ENCODE results near the gene CUTA.

The CUTA gene

GRCh38 chr6:33420491-33421343, 2.8 kb upstream of the CUTA start:
- peak; percentile 31 for DNase-seq

DNA sequence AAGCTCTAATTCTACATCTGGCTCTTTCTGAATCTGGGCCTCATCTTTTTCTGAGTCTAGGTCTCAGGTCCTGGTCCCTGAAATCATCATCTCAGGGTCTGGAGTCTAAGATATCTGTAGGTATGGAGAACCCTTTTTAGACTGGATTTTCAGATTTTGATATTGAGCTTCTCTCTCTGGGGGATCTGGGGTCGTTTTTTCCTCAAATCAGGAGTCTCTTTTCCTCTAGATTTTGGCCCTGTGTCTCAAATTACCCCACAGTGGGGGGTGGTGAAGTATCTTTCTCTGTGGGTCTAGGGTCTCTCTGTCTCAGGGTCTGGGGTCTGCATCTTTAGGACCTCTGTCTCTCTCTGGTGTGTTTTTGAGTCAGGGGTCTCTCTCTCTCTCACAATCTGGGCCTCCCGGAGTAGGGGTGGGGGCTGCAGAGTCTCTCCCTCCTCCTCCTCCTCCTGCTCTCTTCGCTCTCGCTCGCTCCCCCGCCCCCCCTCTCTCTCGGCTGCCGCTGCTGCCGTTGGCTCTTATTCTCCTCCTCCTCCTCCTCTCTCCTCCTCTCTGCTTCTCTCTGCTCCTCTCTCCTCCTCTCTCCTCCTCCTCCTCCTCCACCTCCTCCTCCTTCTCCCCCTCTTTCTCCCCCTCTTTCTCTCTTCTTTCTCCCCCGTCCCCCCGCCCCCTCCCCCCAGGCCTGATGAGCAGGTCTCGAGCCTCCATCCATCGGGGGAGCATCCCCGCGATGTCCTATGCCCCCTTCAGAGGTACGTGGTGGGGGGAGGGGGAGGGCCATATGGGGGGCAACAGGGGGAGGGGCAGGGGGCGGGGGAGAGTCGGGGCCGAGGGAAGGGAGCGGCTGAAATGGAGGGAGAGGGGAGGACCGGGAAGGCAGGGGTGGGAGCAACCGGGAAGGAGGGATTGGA, 1.9 kb upstream of the CUTA start, which contains the start of gene SYNGAP1:
Gene SYNGAP1, plus strand, starts transcription at position 486 of the 911 bp plus-strand sequence. Its CDS starts 200 bp downstream, at position 686.
- DNase-seq, result peak; percentile 72

DNA sequence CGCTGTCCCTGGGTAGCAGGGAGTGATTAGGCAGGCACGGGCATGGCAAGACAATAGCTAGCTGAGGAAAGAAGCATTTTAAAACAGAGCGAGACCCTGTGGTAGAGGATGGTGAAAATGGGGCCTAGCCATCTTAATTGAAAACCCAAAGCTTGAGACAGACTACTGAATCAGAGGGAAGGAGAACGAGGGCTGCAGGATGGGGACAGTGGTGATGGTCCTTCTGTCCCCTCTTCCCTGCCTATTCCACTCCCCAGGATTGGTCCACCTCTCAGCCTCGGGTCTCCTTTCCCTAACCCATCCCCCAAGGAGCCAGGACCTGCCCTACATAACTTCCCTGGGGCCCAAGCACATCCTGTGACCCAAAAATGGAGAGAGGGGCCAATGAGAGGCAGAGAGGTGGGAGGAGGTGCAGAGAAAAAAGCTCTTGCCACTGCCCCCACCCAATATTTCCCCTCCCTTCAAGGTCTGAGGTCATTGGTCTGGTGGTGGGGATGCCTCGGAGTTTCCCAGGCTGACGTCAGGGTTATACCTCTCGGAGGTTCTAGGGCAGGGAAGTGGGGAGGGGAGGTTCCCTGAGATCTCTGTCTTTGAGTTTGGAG, 884 bp upstream of the CUTA start:
- DNase-seq, result peak; percentile 79

- no peak for DNase-seq
Observed at GRCh38 chr6:33417128-33417902, 592 bp downstream of the CUTA start.

GRCh38 chr6:33416386-33417127, 1.4 kb downstream of the CUTA start:
- no peak for DNase-seq

GRCh38 chr6:33415831-33416230, 2.1 kb downstream of the CUTA start:
- no peak for DNase-seq

DNA sequence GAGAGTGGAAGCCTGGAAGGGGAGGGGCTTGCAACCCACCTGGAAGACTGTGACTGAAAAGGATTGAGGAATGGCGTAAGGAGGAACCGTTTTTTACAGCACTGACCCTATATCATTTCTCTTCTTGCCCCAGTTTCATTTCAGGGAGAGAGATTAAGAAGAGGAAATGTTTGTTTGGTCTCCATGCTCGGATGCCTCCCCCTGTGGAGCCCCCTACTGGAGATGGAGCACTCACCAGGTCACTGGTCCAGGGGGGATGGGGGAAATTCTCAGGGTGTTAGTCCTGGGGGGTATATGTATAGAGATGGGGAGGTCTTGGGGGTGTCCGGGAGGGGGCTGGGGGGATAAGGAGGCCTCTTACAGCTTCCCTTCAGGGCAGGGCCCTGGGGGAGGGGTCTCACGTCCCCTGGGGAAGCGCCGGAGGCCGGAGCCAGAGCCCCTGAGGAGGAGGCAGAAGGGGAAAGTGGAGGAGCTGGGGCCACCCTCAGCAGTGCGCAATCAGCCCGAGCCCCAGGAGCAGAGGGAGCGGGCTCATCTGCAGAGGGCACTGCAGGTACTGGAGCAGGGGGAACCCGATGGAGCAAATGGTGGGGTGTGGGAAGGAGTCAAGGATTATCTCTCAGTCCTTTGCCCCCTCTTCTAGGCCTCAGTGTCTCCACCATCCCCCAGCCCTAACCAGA, 3.2 kb downstream of the CUTA start:
- DNase-seq, result no peak

- DNase-seq, result no peak
Observed at GRCh38 chr6:33413241-33414120, 4.4 kb downstream of the CUTA start.

DNA sequence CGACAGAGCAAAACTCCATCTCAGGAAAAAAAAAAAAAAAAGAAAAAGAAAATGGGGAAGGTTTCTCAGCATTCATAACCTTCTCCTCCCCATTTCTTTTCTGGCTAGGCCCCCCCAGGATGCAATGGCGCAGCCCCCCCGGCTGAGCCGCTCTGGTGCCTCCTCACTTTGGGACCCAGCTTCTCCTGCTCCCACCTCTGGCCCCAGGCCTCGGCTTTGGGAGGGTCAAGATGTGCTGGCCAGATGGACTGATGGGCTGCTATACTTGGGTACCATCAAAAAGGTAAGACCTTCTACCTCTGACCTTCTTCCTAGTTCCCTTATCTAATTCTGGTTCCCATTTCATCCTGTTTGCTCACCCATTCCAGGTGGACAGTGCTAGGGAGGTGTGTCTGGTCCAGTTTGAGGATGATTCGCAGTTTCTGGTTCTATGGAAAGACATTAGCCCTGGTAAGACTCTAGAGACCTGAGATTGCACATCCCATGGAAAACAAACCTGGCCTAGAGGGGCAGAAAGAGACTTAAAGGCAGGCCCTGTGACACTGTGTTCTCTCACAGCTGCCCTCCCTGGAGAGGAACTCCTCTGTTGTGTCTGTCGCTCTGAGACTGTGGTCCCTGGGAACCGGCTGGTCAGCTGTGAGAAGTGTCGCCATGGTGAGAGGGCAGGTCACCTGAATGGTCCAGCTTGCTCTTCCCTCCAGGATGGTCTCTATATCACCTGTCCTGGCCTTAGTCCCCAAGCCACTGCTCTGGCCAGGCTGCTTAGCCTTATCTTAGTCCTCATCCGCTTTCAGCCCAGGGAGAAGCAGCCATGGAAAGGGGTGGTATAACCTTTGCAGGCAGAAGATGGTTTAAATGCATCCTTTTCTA, 5.5 kb downstream of the CUTA start:
- DNase-seq, result no peak

DNA sequence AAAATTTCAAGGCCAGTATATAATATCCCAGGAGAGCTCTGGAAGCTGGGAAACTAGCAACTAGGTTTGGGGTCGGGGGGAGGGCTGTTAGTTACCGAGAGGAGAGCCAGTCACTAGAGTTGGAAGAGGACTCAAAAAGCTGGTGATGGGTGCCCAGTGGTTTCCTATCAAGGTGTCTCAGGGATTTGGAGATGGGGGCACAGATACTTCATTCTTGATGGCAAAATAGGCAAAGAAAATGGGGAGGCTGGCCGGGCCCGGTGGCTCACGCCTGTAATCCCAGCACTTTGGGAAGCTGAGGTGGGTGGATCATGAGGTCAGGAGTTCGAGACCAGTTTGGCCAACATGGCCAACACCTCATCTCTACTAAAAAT, 6.3 kb downstream of the CUTA start:
- no peak for DNase-seq

- DNase-seq, result no peak
Observed at GRCh38 chr6:33410711-33411631, 6.9 kb downstream of the CUTA start, which contains the start of gene PHF1. Gene PHF1, plus strand, starts transcription at chr6:33411014. Its CDS starts 1,250 bp downstream, at chr6:33412264.

DNA sequence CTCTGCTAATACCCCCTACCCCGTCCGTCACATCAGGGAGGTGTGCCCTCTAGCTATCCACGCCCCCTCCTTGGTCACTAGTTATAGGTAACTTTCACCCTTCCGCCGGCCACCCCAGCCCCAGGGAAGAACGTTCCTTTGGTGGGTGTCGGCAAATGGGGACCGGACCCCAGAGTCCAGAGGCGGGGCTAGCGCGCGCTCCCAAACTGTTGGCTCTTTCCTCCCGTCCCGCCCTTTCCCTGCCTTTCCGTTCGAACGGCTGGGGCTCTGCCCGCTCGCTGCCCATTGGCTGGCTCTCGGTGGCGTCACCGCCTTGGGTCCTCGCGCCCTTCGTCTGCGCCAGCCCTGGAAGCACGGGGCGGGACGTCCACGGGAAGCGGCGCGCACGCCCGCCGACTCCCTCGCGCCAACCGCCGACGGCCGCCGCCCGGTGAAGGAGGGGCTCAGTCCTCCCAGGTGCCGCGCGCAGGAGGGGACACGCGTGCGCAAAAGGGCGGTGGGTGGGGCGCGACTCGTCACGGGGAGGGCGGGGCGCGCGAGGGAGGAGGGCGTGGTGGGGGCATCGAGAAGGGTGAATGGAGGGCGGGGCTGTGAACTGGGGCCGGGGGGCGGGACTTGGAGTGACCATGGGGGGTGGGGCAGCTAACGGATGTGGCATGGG, 7.7 kb downstream of the CUTA start:
- DNase-seq, result peak; percentile 99

GRCh38 chr6:33407132-33407718, 10.7 kb downstream of the CUTA start:
- DNase-seq, result no peak

DNA sequence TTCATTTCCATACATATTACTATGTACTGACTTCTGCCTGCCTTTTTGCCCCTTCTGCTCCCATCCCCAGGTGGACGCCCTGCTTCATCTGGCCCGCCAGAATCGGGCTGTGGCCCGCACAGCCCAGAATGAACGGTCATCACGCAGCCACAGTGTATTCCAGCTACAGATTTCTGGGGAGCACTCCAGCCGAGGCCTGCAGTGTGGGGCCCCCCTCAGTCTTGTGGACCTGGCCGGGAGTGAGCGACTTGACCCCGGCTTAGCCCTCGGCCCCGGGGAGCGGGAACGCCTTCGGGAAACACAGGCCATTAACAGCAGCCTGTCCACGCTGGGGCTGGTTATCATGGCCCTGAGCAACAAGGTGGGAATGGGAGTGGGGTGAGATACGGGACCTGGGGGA, 11.8 kb downstream of the CUTA start:
- DNase-seq, result no peak

- no peak for DNase-seq
Observed at GRCh38 chr6:33405386-33405940, 12.4 kb downstream of the CUTA start.

- DNase-seq, result no peak
Observed at GRCh38 chr6:33404884-33405283, 13.0 kb downstream of the CUTA start.
